GM23248 (cell line): Measurements from ENCODE around the gene ABCC1.

Source experiments
- EZH2 ChIP-seq: fragments of 200-600 bp; sonication (generic); IDR thresholded peaks from 2 replicates; pipeline ENCODE4 v1.6.1; 2018; ENCODE audit warnings: antibody characterized with exemption, mild to moderate bottlenecking; ENCODE audit not compliant: insufficient read depth, poor library complexity, severe bottlenecking
- EZH2phosphoT487 ChIP-seq: fragments of 200-600 bp; sonication (generic); IDR thresholded peaks from 2 replicates; pipeline ENCODE4 v1.6.1; 2018; ENCODE audit warnings: antibody characterized with exemption, moderate library complexity, mild to moderate bottlenecking, low read depth; ENCODE audit not compliant: insufficient read depth

- TF ChIP-seq EZH2 (no peak), EZH2phosphoT487 (no peak)
These were observed 56.3 kb downstream of the ABCC1 start for GRCh38 chr16:16005721-16006120.
